HEK293T (cell line): ENCODE results near the gene RNF212.
"Not testable (repeated sequence)": the region's sequence is repeated elsewhere in the genome, so short reads cannot be mapped to it uniquely, and the experiment has no call there.

Experiments
- CTCF ChIA-PET: fragments of 350-600 bp; formaldehyde crosslinking; extraction: SDS; loops from one replicate; lab custom pipeline; 2021; ENCODE audit warnings: antibody characterized with exemption, inconsistent platforms; lab: Yijun Ruan, JAX
- POLR2A ChIA-PET: fragments of 350-600 bp; formaldehyde crosslinking; extraction: SDS; loops from one replicate; lab custom pipeline; 2020; ENCODE audit warnings: antibody characterized with exemption, inconsistent platforms; lab: Yijun Ruan, JAX
- DNase-seq: peaks from one replicate; pipeline ENCODE4 v3.0.0; 2012; ENCODE audit warnings: mixed read lengths; ENCODE audit errors: extremely low spot score
- ARNT ChIP-seq: fragments of 450-650 bp; IDR thresholded peaks from 2 replicates; pipeline ENCODE4 v1.6.1; 2017; ENCODE audit warnings: mild to moderate bottlenecking
- BHLHE40 ChIP-seq: fragments of 450-650 bp; IDR thresholded peaks from 2 replicates; pipeline ENCODE4 v1.6.1; 2016; ENCODE audit warnings: mild to moderate bottlenecking, moderate library complexity, borderline replicate concordance
- CTBP1 ChIP-seq: fragments of 450-650 bp; IDR thresholded peaks from 2 replicates; pipeline ENCODE4 v1.6.1; 2016; ENCODE audit warnings: borderline replicate concordance
- ELF4 ChIP-seq: fragments of 450-650 bp; IDR thresholded peaks from 2 replicates; pipeline ENCODE4 v1.6.1; 2017; ENCODE audit warnings: antibody characterized with exemption
- FOXA1 ChIP-seq: fragments of 450-650 bp; IDR thresholded peaks from 2 replicates; pipeline ENCODE4 v1.6.1; 2016; ENCODE audit warnings: mild to moderate bottlenecking
- FOXK2 ChIP-seq: fragments of 450-650 bp; IDR thresholded peaks from 2 replicates; pipeline ENCODE4 v1.6.1; 2016; ENCODE audit warnings: mild to moderate bottlenecking
- FOXM1 ChIP-seq: fragments of 450-650 bp; IDR thresholded peaks from 2 replicates; pipeline ENCODE4 v1.6.1; 2017; ENCODE audit warnings: mild to moderate bottlenecking, borderline replicate concordance
- HDGF ChIP-seq: fragments of 450-650 bp; IDR thresholded peaks from 2 replicates; pipeline ENCODE4 v1.6.1; 2017; ENCODE audit warnings: antibody characterized with exemption, borderline replicate concordance
- L3MBTL2 ChIP-seq: fragments of 450-650 bp; conservative IDR thresholded peaks from 2 replicates; pipeline ENCODE4 v1.6.1; 2016; ENCODE audit warnings: mild to moderate bottlenecking
- LEF1 ChIP-seq: fragments of 450-650 bp; IDR thresholded peaks from 2 replicates; pipeline ENCODE4 v1.6.1; 2017; ENCODE audit warnings: mild to moderate bottlenecking, borderline replicate concordance
- NFRKB ChIP-seq: fragments of 450-650 bp; IDR thresholded peaks from 2 replicates; pipeline ENCODE4 v1.6.1; 2016; ENCODE audit warnings: mild to moderate bottlenecking, moderate library complexity
- PKNOX1 ChIP-seq: fragments of 450-650 bp; IDR thresholded peaks from 2 replicates; pipeline ENCODE4 v1.6.1; 2016
- SP1 ChIP-seq: fragments of 450-650 bp; IDR thresholded peaks from 2 replicates; pipeline ENCODE4 v1.6.1; 2017
- SUZ12 ChIP-seq: fragments of 450-650 bp; IDR thresholded peaks from 2 replicates; pipeline ENCODE4 v1.6.1; 2016; ENCODE audit warnings: mild to moderate bottlenecking
- TARDBP ChIP-seq: fragments of 450-650 bp; IDR thresholded peaks from 2 replicates; pipeline ENCODE4 v1.6.1; 2016
- ZNF384 ChIP-seq: fragments of 450-650 bp; IDR thresholded peaks from 2 replicates; pipeline ENCODE4 v1.6.1; 2016

Gene RNF212

GRCh38 chr4:1055721-1056590, 57.4 kb downstream of the RNF212 start:
- ChIA-PET POLR2A (no interaction called here), CTCF (no interaction called here)
- no peak for DNase-seq
- TF ChIP-seq SP1: no peak
- TF ChIP-seq ARNT: no peak

GRCh38 chr4:1055243-1055701, 58.1 kb downstream of the RNF212 start:
- CTCF ChIA-PET, DNase-seq, POLR2A ChIA-PET: not testable (repeated sequence)

GRCh38 chr4:1054696-1055242, 58.6 kb downstream of the RNF212 start:
- POLR2A ChIA-PET, CTCF ChIA-PET, DNase-seq: not testable (repeated sequence)

GRCh38 chr4:1053891-1054290, 59.5 kb downstream of the RNF212 start:
- CTCF ChIA-PET, POLR2A ChIA-PET, DNase-seq: not testable (repeated sequence)

- POLR2A ChIA-PET: interaction anchor here (1.0 kb wide), 1 partner anchor 9 kb away, joined by 3 read pairs; no protein-coding TSS in a partner anchor
- no peak; the same call in 1 of the 2 replicates for TF ChIP-seq L3MBTL2
- TF ChIP-seq ARNT: no peak
- no peak for TF ChIP-seq FOXA1
- TF ChIP-seq SP1: no peak
- no peak for TF ChIP-seq FOXK2
- TF ChIP-seq HDGF: no peak
- TF ChIP-seq ZNF384: no peak
- TF ChIP-seq PKNOX1: no peak
- no peak for TF ChIP-seq TARDBP
- no peak for TF ChIP-seq CTBP1
- no peak for TF ChIP-seq NFRKB
- TF ChIP-seq SUZ12: no peak
- TF ChIP-seq BHLHE40: no peak
- no peak for TF ChIP-seq LEF1
- TF ChIP-seq ELF4: no peak
- TF ChIP-seq FOXM1: no peak
- DNase-seq: no peak
- CTCF ChIA-PET: no interaction called here
Observed at GRCh38 chr4:1053080-1053661, 60.2 kb downstream of the RNF212 start.

- POLR2A ChIA-PET: interaction anchor here (1.0 kb wide), 1 partner anchor 9 kb away, joined by 3 read pairs; no protein-coding TSS in a partner anchor
- no peak for DNase-seq
- TF ChIP-seq FOXK2 (no peak), ARNT (no peak), ZNF384 (no peak), LEF1 (no peak), TARDBP (no peak), FOXM1 (no peak), PKNOX1 (no peak), NFRKB (no peak), FOXA1 (no peak), ELF4 (no peak), CTBP1 (no peak), SUZ12 (no peak), HDGF (no peak), L3MBTL2 (no peak)
- CTCF ChIA-PET: no interaction called here
Observed at GRCh38 chr4:1052231-1052671, 61.1 kb downstream of the RNF212 start.

GRCh38 chr4:1051472-1051871, 61.9 kb downstream of the RNF212 start:
- ChIA-PET POLR2A (no interaction called here), CTCF (no interaction called here)
- TF ChIP-seq SP1 (no peak), ARNT (no peak), FOXK2 (no peak), BHLHE40 (no peak), LEF1 (no peak), FOXM1 (no peak)
- DNase-seq: no peak
